Measurements from ENCODE around the gene SLC22A5.
"Not testable (repeated sequence)": the region's sequence is repeated elsewhere in the genome, so short reads cannot be mapped to it uniquely, and the experiment has no call there.

The SLC22A5 gene

DNA sequence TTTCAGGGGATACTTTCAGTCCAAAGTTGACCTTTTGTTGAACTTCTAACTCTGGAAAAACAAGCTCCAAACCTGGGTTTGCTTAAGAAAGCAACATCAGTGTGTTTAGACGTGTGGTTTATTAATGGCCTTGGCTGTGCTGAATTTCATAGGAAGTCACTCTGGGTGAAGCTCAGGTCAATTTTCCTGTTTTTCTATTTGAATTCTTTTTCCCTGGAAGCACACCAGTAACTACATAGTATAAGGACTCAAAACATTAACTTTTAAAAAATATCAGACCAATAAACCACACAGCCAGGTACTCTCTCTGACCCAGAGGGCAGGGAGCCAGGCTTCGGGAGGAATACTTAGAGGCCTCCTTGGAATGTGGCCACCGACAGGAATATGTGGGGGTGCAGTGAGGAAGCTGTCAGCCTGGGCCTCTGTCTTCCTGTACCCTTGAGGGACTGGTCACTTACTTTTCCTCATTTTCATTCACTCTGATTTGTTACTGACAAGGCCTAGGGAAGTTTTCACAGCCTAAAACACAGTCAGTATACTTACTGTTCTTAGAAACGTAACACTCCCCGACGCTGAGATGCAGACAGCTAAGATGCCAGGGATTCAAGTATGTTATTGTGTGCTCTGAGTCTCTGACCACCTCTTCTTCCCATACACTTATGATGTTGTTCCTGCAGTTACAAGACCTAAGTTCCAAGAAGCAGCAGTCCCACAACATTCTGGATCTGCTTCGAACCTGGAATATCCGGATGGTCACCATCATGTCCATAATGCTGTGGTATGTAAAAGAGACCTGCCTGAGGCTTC is 18.9 kb downstream of the SLC22A5 start:
- H3K9ac ChIP-seq (ENCODE audit: low read depth, low read length), result no peak overlapping the region
- no peaks in the 10 kb centered on the region for H3K9me3 ChIP-seq (ENCODE audit: control insufficient read depth, insufficient read depth, low read length)
- no peaks in the 10 kb centered on the region for H3K36me3 ChIP-seq (ENCODE audit: insufficient read depth, low read length)
- H3K4me1 ChIP-seq (ENCODE audit: insufficient read depth, low read length), result peaks cover 33% of the 10 kb centered on the region

DNA sequence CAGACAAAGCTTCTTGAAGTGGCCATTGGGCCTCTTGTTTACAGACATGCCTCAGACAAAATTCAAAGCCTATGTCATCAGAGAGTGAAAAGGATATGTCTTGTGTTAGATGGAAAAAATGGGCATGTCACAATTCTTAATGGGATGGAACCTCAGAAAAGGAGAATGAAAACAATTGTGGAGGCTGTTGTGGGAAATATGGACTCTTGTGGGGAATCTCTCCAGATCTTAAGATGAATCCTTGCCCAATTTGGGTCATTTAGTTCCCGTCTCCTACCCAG is 19.5 kb downstream of the SLC22A5 start:
- no peaks in the 10 kb centered on the region for H3K36me3 ChIP-seq (ENCODE audit: insufficient read depth, low read length)
- H3K9ac ChIP-seq (ENCODE audit: low read depth, low read length), result no peak overlapping the region
- H3K4me1 ChIP-seq (ENCODE audit: insufficient read depth, low read length), result peaks cover 33% of the 10 kb centered on the region
- H3K9me3 ChIP-seq (ENCODE audit: control insufficient read depth, insufficient read depth, low read length), result no peaks in the 10 kb centered on the region

DNA sequence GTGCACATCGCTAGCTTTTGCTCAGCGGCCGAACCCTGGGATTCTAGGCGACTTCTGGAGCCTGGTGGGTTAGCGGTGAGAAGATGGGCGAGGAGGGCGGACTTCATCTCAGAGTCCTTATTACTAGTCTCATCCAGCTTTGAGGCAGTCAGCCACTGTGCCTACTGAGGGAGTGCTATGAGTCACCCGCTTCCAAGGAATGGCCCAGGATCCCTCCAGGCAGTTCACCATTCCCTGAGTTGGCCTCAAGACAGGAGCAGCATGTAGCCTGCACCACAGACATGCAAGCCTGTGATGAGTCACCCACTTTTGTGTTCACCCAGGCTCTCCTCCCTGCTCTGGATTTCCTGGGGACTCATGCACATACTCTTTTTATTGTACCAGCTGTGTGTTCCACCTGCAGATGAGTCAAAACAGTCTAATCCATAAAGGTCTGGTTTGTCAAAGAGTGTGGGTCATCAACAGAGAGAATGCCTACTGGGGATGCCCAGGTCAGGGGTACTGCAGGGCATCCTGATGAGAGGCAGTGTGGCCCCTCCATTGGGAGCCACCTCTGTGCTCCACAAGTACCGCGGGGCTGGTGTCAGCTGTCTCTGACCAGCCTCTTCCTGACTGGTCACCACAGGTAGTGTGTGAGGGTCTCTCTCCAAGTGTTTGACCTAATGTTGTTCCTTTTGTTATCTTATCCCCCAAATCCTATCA is 20.2 kb downstream of the SLC22A5 start:
- no peak overlapping the region for H3K9ac ChIP-seq (ENCODE audit: low read depth, low read length)

DNA sequence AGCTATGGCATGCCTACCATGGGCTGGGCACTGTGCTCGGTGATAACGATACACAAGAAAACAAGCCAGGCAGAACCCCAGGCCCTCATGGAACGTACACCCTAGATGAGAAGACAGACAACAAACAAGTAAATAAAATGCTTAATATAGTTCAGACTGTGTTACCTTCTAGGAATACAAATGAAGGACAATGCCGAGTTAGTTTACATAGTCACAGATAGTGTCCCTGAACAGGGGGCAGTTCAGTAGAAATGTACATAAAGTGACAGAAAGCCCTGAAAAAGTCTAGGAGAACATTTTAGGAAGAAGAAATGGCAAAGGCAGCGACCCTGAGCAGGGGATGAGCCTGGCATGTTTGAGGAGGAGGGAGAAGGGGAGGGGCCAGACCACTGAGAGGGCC is 21.7 kb downstream of the SLC22A5 start:
- Histone ChIP-seq H3K9me3 (ENCODE audit: control insufficient read depth, insufficient read depth, low read length) (no peaks in the 10 kb centered on the region), H3K9ac (ENCODE audit: low read depth, low read length) (no peak overlapping the region), H3K36me3 (ENCODE audit: insufficient read depth, low read length) (no peaks in the 10 kb centered on the region), H3K4me1 (ENCODE audit: insufficient read depth, low read length) (peaks cover 33% of the 10 kb centered on the region)

More for the DNA sequence above, 20.2 kb downstream of the SLC22A5 start:
- Histone ChIP-seq H3K9me3 (ENCODE audit: control insufficient read depth, insufficient read depth, low read length) (no peaks in the 10 kb centered on the region), H3K36me3 (ENCODE audit: insufficient read depth, low read length) (no peaks in the 10 kb centered on the region), H3K4me1 (ENCODE audit: insufficient read depth, low read length) (peaks cover 33% of the 10 kb centered on the region)

DNA sequence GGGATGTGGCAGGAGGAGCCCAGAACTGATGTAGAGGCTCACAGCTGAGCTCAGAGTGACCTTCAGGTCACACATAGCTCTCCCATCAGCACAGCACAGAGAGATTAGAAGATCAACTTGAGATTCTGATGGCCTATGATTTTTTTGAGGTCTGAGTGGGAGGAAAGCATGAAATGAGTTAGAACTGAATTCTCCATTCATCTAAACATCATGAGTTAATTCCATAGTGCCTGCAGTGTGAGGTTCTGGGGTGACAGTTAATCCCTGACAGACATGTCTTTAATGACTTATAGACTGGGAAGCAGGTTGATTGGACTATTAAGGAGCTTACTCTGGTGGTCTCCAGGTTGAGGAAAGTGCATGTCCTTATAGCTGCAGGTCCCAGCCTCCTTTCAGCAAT is 22.4 kb downstream of the SLC22A5 start:
- Histone ChIP-seq H3K36me3 (ENCODE audit: insufficient read depth, low read length) (no peaks in the 10 kb centered on the region), H3K4me1 (ENCODE audit: insufficient read depth, low read length) (peaks cover 31% of the 10 kb centered on the region), H3K9ac (ENCODE audit: low read depth, low read length) (no peak overlapping the region), H3K9me3 (ENCODE audit: control insufficient read depth, insufficient read depth, low read length) (no peaks in the 10 kb centered on the region)

GRCh38 chr5:132392411-132392810 is 22.9 kb downstream of the SLC22A5 start:
- Histone ChIP-seq H3K36me3 (ENCODE audit: insufficient read depth, low read length) (no peaks in the 10 kb centered on the region), H3K4me1 (ENCODE audit: insufficient read depth, low read length) (peaks cover 27% of the 10 kb centered on the region)

GRCh38 chr5:132392978-132393825 is 23.7 kb downstream of the SLC22A5 start:
- Histone ChIP-seq H3K36me3 (ENCODE audit: insufficient read depth, low read length) (no peaks in the 10 kb centered on the region), H3K9me3 (ENCODE audit: control insufficient read depth, insufficient read depth, low read length) (no peaks in the 10 kb centered on the region), H3K9ac (ENCODE audit: low read depth, low read length) (no peak overlapping the region), H3K4me1 (ENCODE audit: insufficient read depth, low read length) (peaks cover 20% of the 10 kb centered on the region)

More at GRCh38 chr5:132392411-132392810, 22.9 kb downstream of the SLC22A5 start:
- H3K9ac ChIP-seq (ENCODE audit: low read depth, low read length), result no peak overlapping the region
- no peaks in the 10 kb centered on the region for H3K9me3 ChIP-seq (ENCODE audit: control insufficient read depth, insufficient read depth, low read length)

DNA sequence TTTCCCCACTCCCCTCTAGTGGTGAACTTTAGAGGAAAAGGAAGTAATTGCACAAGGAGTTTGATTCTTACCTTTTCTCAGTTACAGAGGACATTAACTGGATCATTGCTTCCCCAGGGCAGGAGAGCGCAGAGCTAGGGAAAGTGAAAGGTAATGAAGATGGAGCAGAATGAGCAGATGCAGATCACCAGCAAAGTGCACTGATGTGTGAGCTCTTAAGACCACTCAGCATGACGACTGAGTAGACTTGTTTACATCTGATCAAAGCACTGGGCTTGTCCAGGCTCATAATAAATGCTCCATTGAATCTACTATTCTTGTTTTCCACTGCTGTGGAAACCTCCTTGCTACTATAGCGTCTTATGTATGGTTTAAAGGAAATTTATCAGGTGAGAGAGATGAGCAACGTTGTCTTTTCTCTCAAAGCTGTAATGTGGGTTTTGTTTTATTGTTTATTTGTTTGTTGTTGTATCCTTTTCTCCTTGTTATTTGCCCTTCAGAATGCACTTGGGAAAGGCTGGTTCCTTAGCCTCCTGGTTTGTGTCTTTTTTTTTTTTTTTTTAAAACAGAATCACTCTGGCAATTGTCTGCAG is 25.3 kb downstream of the SLC22A5 start:
- H3K4me1 ChIP-seq (ENCODE audit: insufficient read depth, low read length), result peaks cover 4% of the 10 kb centered on the region; the same call in 1 of the 2 replicates
- H3K9ac ChIP-seq (ENCODE audit: low read depth, low read length), result no peak overlapping the region
- H3K9me3 ChIP-seq (ENCODE audit: control insufficient read depth, insufficient read depth, low read length), result no peaks in the 10 kb centered on the region
- H3K36me3 ChIP-seq (ENCODE audit: insufficient read depth, low read length), result no peaks in the 10 kb centered on the region

DNA sequence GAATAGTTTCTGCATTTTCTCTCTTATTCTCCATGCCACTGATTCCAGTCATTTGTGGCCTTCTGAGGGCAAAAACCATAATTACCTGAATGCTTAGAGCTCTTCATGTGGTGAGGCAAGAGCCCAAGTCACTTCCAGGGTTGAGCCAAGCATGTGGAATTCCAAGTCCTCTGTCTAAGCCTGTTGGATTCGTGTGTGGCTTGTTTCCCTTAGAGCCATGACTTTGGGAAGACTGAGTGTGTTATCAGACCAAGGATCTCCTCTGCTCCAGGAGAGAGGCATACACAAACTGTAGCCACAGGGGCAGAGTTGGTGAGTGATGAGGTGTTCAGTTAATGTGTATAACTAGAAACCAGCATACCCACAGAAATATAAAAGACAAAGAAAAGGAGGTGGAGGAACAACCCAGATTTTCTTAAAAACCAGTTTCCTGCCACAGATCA is 27.1 kb downstream of the SLC22A5 start:
- H3K9me3 ChIP-seq (ENCODE audit: control insufficient read depth, insufficient read depth, low read length), result no peaks in the 10 kb centered on the region
- H3K36me3 ChIP-seq (ENCODE audit: insufficient read depth, low read length), result no peaks in the 10 kb centered on the region
- no peaks in the 10 kb centered on the region for H3K4me1 ChIP-seq (ENCODE audit: insufficient read depth, low read length)
- no peak overlapping the region for H3K9ac ChIP-seq (ENCODE audit: low read depth, low read length)

- no peaks in the 10 kb centered on the region for H3K9me3 ChIP-seq (ENCODE audit: control insufficient read depth, insufficient read depth, low read length)
- H3K9ac ChIP-seq (ENCODE audit: low read depth, low read length), result no peak overlapping the region
- H3K4me1 ChIP-seq (ENCODE audit: insufficient read depth, low read length), result no peaks in the 10 kb centered on the region
Measured at GRCh38 chr5:132397224-132397623, 27.7 kb downstream of the SLC22A5 start.

DNA sequence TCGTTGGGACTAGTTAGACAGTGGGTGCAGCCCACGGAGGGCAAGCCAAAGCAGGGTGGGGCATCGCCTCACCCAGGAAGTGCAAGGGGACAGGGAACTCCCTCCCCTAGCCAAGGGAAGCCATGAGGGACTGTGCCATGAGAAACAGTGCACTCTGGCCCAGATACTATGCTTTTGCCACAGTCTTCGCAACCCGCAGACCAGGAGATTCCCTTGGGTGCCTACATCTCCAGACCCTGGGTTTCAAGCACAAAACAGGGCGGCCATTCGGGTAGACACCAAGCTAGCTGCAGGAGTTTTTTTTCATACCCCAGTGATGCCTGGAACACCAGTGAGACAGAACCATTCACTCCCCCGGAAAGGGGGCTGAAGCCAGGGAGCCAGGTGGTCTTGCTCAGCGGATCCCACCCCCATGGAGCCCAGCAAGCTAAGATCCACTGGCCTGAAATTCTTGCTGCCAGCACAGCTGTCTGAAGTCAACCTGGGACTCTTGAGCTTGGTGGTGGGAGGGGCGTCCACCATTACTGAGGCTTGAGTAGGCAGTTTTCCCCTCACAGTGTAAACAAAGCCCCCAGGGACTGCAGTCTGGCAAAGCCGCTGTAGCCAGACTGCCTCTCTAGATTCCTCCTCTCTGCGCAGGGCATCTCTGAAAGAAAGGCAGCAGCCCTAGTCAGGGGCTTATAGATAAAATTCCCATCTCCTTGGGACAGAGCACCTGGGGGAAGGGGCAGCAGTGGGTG is 28.6 kb downstream of the SLC22A5 start:
- not testable (repeated sequence) for H3K9me3 ChIP-seq (ENCODE audit: control insufficient read depth, insufficient read depth, low read length); H3K36me3 ChIP-seq (ENCODE audit: insufficient read depth, low read length); H3K4me1 ChIP-seq (ENCODE audit: insufficient read depth, low read length); H3K9ac ChIP-seq (ENCODE audit: low read depth, low read length)

More at GRCh38 chr5:132397224-132397623, 27.7 kb downstream of the SLC22A5 start:
- H3K36me3 ChIP-seq (ENCODE audit: insufficient read depth, low read length), result no peaks in the 10 kb centered on the region

DNA sequence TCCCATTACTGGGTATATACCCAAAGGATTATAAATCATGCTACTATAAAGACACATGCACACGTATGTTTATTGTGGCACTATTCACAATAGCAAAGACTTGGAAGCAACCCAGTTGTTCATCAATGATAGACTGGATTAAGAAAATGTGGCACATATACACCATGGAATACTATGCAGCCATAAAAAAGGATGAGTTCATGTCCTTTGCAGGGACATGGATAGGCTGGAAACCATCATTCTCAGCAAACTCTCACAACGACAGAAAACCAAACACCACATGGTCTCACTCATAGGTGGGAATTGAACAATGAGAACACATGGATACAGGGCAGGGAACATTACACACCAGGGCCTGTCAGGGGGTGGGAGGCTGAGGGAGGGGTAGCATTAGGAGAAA is 34.5 kb downstream of the SLC22A5 start:
- H3K9ac ChIP-seq (ENCODE audit: low read depth, low read length); H3K9me3 ChIP-seq (ENCODE audit: control insufficient read depth, insufficient read depth, low read length); H3K36me3 ChIP-seq (ENCODE audit: insufficient read depth, low read length); H3K4me1 ChIP-seq (ENCODE audit: insufficient read depth, low read length): not testable (repeated sequence)

DNA sequence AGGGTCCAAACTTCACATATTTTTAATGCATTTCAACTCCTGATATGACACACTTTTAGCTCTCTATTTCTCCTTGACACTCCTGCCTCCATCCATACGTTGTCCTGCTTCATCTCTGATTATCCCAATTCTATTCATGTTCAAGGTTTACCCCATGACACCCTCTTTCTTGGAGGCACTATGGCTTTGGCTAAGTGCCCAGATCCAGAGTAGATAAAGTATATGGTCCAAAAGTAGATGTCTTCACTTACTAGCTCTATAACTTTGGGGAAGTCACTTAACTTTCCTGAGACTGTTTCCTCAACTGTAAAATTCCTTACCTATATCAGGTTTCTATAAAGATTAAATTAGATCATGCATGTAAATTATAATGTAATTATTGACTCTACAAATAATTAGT is 36.1 kb downstream of the SLC22A5 start:
- Histone ChIP-seq H3K4me1 (ENCODE audit: insufficient read depth, low read length) (no peaks in the 10 kb centered on the region), H3K9me3 (ENCODE audit: control insufficient read depth, insufficient read depth, low read length) (peaks cover 5% of the 10 kb centered on the region), H3K36me3 (ENCODE audit: insufficient read depth, low read length) (no peaks in the 10 kb centered on the region), H3K9ac (ENCODE audit: low read depth, low read length) (no peak overlapping the region)
